ENCODE measurements around the gene ZBTB16.

- TF ChIP-seq, protein P1, sequence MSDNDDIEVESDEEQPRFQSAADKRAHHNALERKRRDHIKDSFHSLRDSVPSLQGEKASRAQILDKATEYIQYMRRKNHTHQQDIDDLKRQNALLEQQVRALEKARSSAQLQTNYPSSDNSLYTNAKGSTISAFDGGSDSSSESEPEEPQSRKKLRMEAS (IDR thresholded peaks at IDR 0.05), result no peak
- TF ChIP-seq JUND (CRISPR knock-in tag; IDR thresholded peaks at IDR 0.05) (no peak), IKZF4 (CRISPR knock-in tag; IDR thresholded peaks at IDR 0.05; ENCODE audit: borderline replicate concordance, low read depth, not compliant biosample characterization) (no peak), CHD2 (IDR thresholded peaks at IDR 0.05; ENCODE audit: low read depth, low read length) (no peak), ZNF652 (CRISPR knock-in tag; IDR thresholded peaks at IDR 0.05; ENCODE audit: borderline replicate concordance, low read depth) (no peak), KDM2A (CRISPR knock-in tag; IDR thresholded peaks at IDR 0.05; ENCODE audit: borderline replicate concordance, low read depth) (no peak), MZF1 (CRISPR knock-in tag; IDR thresholded peaks at IDR 0.05; ENCODE audit: borderline replicate concordance) (no peak), DNMT1 (CRISPR knock-in tag; IDR thresholded peaks at IDR 0.05) (no peak), SIN3A (IDR thresholded peaks at IDR 0.05; ENCODE audit: borderline replicate concordance, low read depth, low read length) (no peak), RARG (CRISPR knock-in tag; IDR thresholded peaks at IDR 0.05; ENCODE audit: low read depth) (no peak)
These were observed 224.5 kb downstream of the ZBTB16 start for GRCh38 chr11:114284021-114284420.

All from HepG2 (cell line).